Right lobe of liver (tissue), 6 donors: Measurements from ENCODE around the gene ZFPM1. TPM values are rescaled to one million over a fixed set of nuclear protein-coding genes. Genes with fewer than 3 reads are reported as not detected.
"Not testable (repeated sequence)": the region's sequence is repeated elsewhere in the genome, so short reads cannot be mapped to it uniquely, and the experiment has no call there.

Experiments used
- ATAC-seq, 4 donors: fragments of 200-7000 bp; cut with Tn5 transposase; one replicate each; pipeline ENCODE4 v1.9.1; 2020; ENCODE audit warnings: mild to moderate bottlenecking in 4 of 4, moderate library complexity in 4 of 4
- DNase-seq, 3 donors: peaks; one replicate each; pipeline ENCODE4 v3.0.0-alpha.2; 2020
- H3K27ac ChIP-seq, 3 donors: fragments of 200-600 bp; one replicate each; pipeline ENCODE4 v1.8.0; 2022
- H3K27me3 ChIP-seq, 2 donors: fragments of 200-600 bp; one replicate each; pipeline ENCODE4 v1.8.0; 2022
- H3K36me3 ChIP-seq, 4 donors: fragments of 200-600 bp; sonication (generic) in 1 of 4; one replicate each; pipeline versions ENCODE4 v1.5.1 to v1.8.0; 2017 to 2022; ENCODE audit warnings: control low read depth in 1 of 4
- H3K4me1 ChIP-seq, 4 donors: fragments of 200-600 bp; sonication (generic) in 1 of 4; one replicate each; pipeline versions ENCODE4 v1.5.1 to v1.8.0; 2017 to 2022; ENCODE audit warnings: control low read depth in 1 of 4
- H3K4me3 ChIP-seq, 3 donors: fragments of 200-600 bp; one replicate each; pipeline ENCODE4 v1.8.0; 2022
- H3K9me3 ChIP-seq, 4 donors: fragments of 200-600 bp; sonication (generic) in 1 of 4; one replicate each; pipeline versions ENCODE4 v1.5.1 to v1.8.0; 2017 to 2022; ENCODE audit warnings: control low read depth in 1 of 4
- CTCF ChIP-seq, 4 donors: fragments of 200-600 bp in 3 of 4; fragments of 450-650 bp in 1 of 4; IDR thresholded peaks; one replicate each; pipeline versions ENCODE4 v1.5.1 to v1.8.0; 2016 to 2022; ENCODE audit warnings: antibody characterized with exemption in 4 of 4, mild to moderate bottlenecking in 2 of 4
- POLR2A ChIP-seq: fragments of 450-650 bp; IDR thresholded peaks from one replicate; pipeline ENCODE4 v1.6.1; 2017; ENCODE audit warnings: antibody characterized with exemption, mild to moderate bottlenecking
- WGBS: methylation state at CpG from one replicate; pipeline ENCODE4 v1.1.6; 2018; ENCODE audit warnings: low coverage, low lambda C conversion rate; ENCODE audit not compliant: insufficient coverage; ENCODE audit errors: missing lambda C conversion rate; 5-methylcytosine and 5-hydroxymethylcytosine counted together
- intact Hi-C, 2 donors: fragments of 100-400 bp; cut with DNase I; formaldehyde crosslinking; loops; one replicate each; pipeline versions ENCODE4 v1.11.2 to v1.14.1; 2022
- total RNA-seq, 6 experiments: library from RNA; depleted of rRNA in 2 of 6; stranded (reverse); fragments of >200 nt in 2 of 6; fragmentation: NEBNext Ultra II Directional in 3 of 6; extraction: Animal tissue kit (Norgen Biotek cat#: 25700) in 3 of 6; gene quantifications; one replicate each; pipeline versions ENCODE4 v1.1.0 to v1.2.4, GENCODE V29; 2016 to 2023
- donor health status: DM: no; HTN: yes; CAD: no.
- donor health status: DM: no; HTN: no; CAD: no.
- donor health status: DM: no; HTN: no; CAD: no.
- donor health status: DM: no; HTN: yes; CAD: no.
- donor health status: DM: no; HTN: yes; CAD: no.

Gene ZFPM1
- total RNA-seq, 6 experiments from 2014 or later: 3.8 to 15.5 (median 8.3) TPM

GRCh38 chr16:88515371-88515770 is 62.3 kb downstream of the ZFPM1 start:
- Histone ChIP-seq H3K4me1 (no peaks in the 10 kb centered on the region), H3K9me3 (no peaks in the 10 kb centered on the region), H3K27ac (no peak overlapping the region), H3K4me3 (no peak overlapping the region), H3K27me3 (no peaks in the 10 kb centered on the region), H3K36me3 (no peaks in the 10 kb centered on the region)
- peak in 2 of 4 donors; percentile 2 to 17 for ATAC-seq
- TF ChIP-seq POLR2A (no peak), CTCF (IDR thresholded peaks at IDR 0.05) (no peak)
- no peak for DNase-seq
- no CpG with 5 or more reads among the region's 9 CpGs for WGBS
- intact Hi-C loops: no loop called here

GRCh38 chr16:88515925-88516594 is 63.0 kb downstream of the ZFPM1 start:
- Histone ChIP-seq H3K36me3 (no peaks in the 10 kb centered on the region), H3K27me3 (no peaks in the 10 kb centered on the region), H3K9me3 (no peaks in the 10 kb centered on the region), H3K4me3 (no peak overlapping the region), H3K27ac (no peak overlapping the region), H3K4me1 (no peaks in the 10 kb centered on the region)
- TF ChIP-seq POLR2A: no peak
- no peak for TF ChIP-seq CTCF (IDR thresholded peaks at IDR 0.05)
- WGBS: 95% methylated on average over 5 of the region's 23 CpGs
- ATAC-seq (peak; percentile 10 to 38 (median 21)), DNase-seq (no peak)
- intact Hi-C loops: no loop called here

GRCh38 chr16:88516601-88517061 is 63.6 kb downstream of the ZFPM1 start:
- TF ChIP-seq CTCF (IDR thresholded peaks at IDR 0.05): no peak
- TF ChIP-seq POLR2A: no peak
- 95% methylated on average over 8 of the region's 20 CpGs for WGBS
- DNase-seq (no peak), ATAC-seq (no peak)
- no peaks in the 10 kb centered on the region for H3K9me3 ChIP-seq
- no peak overlapping the region for H3K27ac ChIP-seq
- H3K4me1 ChIP-seq: no peaks in the 10 kb centered on the region
- intact Hi-C loops: no loop called here
- H3K4me3 ChIP-seq: no peak overlapping the region
- no peaks in the 10 kb centered on the region for H3K27me3 ChIP-seq
- H3K36me3 ChIP-seq: no peaks in the 10 kb centered on the region

- H3K4me3 ChIP-seq, H3K27ac ChIP-seq, H3K27me3 ChIP-seq, H3K4me1 ChIP-seq, H3K36me3 ChIP-seq, DNase-seq, intact Hi-C loops, H3K9me3 ChIP-seq, ATAC-seq: not testable (repeated sequence)
- 100% methylated on average over 1 of the region's 1 CpG for WGBS
These were observed 64.2 kb downstream of the ZFPM1 start for GRCh38 chr16:88517208-88517774.

GRCh38 chr16:88518411-88519111 is 65.5 kb downstream of the ZFPM1 start:
- H3K36me3 ChIP-seq, H3K27me3 ChIP-seq, H3K9me3 ChIP-seq, H3K4me1 ChIP-seq, DNase-seq, ATAC-seq, intact Hi-C loops, H3K27ac ChIP-seq, H3K4me3 ChIP-seq: not testable (repeated sequence)
- 95% methylated on average over 4 of the region's 4 CpGs for WGBS
